DOHH2 (cell line): Measurements from ENCODE around the gene GRIN2A.

Experiments used
- EZH2phosphoT487 ChIP-seq: fragments of 200-600 bp; sonication (generic); IDR thresholded peaks from 2 replicates; pipeline ENCODE4 v1.6.1; 2017; ENCODE audit warnings: borderline replicate concordance, mild to moderate bottlenecking, antibody characterized with exemption, low read length, moderate library complexity, mixed read lengths
- TF ChIP-seq, protein P1 (sequence below): fragments of 200-600 bp; sonication (generic); IDR thresholded peaks from one replicate; pipeline ENCODE4 v1.5.1; 2014; ENCODE audit warnings: antibody characterized with exemption, mild to moderate bottlenecking, low read depth, low read length; ENCODE audit not compliant: poor library complexity, severe bottlenecking

DNA sequence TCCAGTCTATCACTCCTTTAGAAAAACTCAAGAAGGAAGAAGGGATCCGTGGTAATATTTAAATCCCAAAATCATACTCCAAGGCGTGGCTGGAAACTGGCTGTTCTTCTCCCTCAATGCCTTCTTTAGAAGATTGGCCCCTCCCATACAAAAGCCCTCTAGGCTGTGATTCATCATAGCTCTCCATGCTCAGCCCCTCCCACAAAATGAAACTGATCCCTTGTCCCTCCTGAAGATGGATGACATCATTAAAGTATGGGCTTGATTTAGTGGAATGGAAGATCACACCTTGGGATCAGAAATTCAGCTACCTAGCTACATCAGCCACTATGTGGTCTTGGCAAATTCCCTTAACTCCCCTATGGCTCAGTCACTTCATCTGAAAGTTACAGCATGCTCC lies 4.1 kb downstream of the GRIN2A start:
- TF ChIP-seq, protein P1, sequence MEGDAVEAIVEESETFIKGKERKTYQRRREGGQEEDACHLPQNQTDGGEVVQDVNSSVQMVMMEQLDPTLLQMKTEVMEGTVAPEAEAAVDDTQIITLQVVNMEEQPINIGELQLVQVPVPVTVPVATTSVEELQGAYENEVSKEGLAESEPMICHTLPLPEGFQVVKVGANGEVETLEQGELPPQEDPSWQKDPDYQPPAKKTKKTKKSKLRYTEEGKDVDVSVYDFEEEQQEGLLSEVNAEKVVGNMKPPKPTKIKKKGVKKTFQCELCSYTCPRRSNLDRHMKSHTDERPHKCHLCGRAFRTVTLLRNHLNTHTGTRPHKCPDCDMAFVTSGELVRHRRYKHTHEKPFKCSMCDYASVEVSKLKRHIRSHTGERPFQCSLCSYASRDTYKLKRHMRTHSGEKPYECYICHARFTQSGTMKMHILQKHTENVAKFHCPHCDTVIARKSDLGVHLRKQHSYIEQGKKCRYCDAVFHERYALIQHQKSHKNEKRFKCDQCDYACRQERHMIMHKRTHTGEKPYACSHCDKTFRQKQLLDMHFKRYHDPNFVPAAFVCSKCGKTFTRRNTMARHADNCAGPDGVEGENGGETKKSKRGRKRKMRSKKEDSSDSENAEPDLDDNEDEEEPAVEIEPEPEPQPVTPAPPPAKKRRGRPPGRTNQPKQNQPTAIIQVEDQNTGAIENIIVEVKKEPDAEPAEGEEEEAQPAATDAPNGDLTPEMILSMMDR, result no peak
- no peak for TF ChIP-seq EZH2phosphoT487
